Liver (tissue), 9 donors: ENCODE measurements around the gene MSI2. TPM values are rescaled to one million over a fixed set of nuclear protein-coding genes. Genes with fewer than 3 reads are reported as not detected.

Experiments used
- DNase-seq: peaks from one replicate; pipeline ENCODE4 v3.0.0-alpha.2; 2017; ENCODE audit warnings: low spot score
- H3K27ac ChIP-seq, 2 donors: one replicate each; pipeline ENCODE4 v1.7.0; 2013; ENCODE audit warnings: inconsistent platforms in 2 of 2, low read length in 2 of 2, control low read depth in 1 of 2, low read depth in 1 of 2, mild to moderate bottlenecking in 1 of 2
- H3K27me3 ChIP-seq, 4 donors: one replicate each; pipeline versions ENCODE4 v1.6.1 to v1.7.0; 2013; ENCODE audit warnings: low read length in 3 of 4, inconsistent platforms in 1 of 4, mild to moderate bottlenecking in 1 of 4, moderate library complexity in 1 of 4; ENCODE audit not compliant: control insufficient read depth in 4 of 4, insufficient read depth in 4 of 4
- H3K36me3 ChIP-seq, 4 donors: one replicate each; pipeline versions ENCODE4 v1.6.1 to v1.7.0; 2013; ENCODE audit warnings: low read length in 3 of 4, mild to moderate bottlenecking in 3 of 4, low read depth in 1 of 4, moderate library complexity in 1 of 4; ENCODE audit not compliant: control insufficient read depth in 4 of 4, insufficient read depth in 3 of 4
- H3K4me1 ChIP-seq, 4 donors: one replicate each; pipeline versions ENCODE4 v1.6.1 to v1.7.0; 2013; ENCODE audit warnings: low read length in 3 of 4, mild to moderate bottlenecking in 3 of 4, moderate library complexity in 1 of 4; ENCODE audit not compliant: control insufficient read depth in 4 of 4, insufficient read depth in 4 of 4
- H3K4me3 ChIP-seq, 3 donors: one replicate each; pipeline versions ENCODE4 v1.6.1 to v1.7.0; 2013; ENCODE audit warnings: low read length in 3 of 3, control low read depth in 1 of 3, low read depth in 1 of 3, mild to moderate bottlenecking in 1 of 3
- H3K9ac ChIP-seq, 2 donors: one replicate each; pipeline ENCODE4 v1.7.0; 2013; ENCODE audit warnings: low read length in 2 of 2, mild to moderate bottlenecking in 2 of 2, moderate library complexity in 2 of 2, control low read depth in 1 of 2, low read depth in 1 of 2
- H3K9me3 ChIP-seq, 4 donors: one replicate each; pipeline versions ENCODE4 v1.6.1 to v1.7.0; 2013; ENCODE audit warnings: low read length in 3 of 4; ENCODE audit not compliant: control insufficient read depth in 4 of 4
- ATF3 ChIP-seq: IDR thresholded peaks from 2 replicates; pipeline ENCODE4 v1.6.1; 2016; ENCODE audit warnings: antibody characterized with exemption
- CTCF ChIP-seq: fragments of 150-350 bp; IDR thresholded peaks from 2 replicates; pipeline ENCODE4 v1.5.1; 2017; ENCODE audit warnings: improper control_type of control experiment, low read depth, low read length; ENCODE audit not compliant: missing input control
- EGR1 ChIP-seq, 2 donors: IDR thresholded peaks; 2 replicates each; pipeline ENCODE4 v1.6.1; 2016 to 2018; ENCODE audit warnings: antibody characterized with exemption in 2 of 2, low read depth in 2 of 2
- FOXA1 ChIP-seq: IDR thresholded peaks from 2 replicates; pipeline ENCODE4 v1.6.1; 2016; ENCODE audit warnings: antibody characterized with exemption
- FOXA2 ChIP-seq: IDR thresholded peaks from 2 replicates; pipeline ENCODE4 v1.6.1; 2016; ENCODE audit warnings: antibody characterized with exemption
- GABPA ChIP-seq, 2 donors: IDR thresholded peaks in 1 of 2; conservative IDR thresholded peaks in 1 of 2; 2 replicates each; pipeline ENCODE4 v1.6.1; 2016; ENCODE audit warnings: antibody characterized with exemption in 2 of 2, mild to moderate bottlenecking in 1 of 2, moderate library complexity in 1 of 2
- HNF4A ChIP-seq, 2 donors: conservative IDR thresholded peaks; 2 replicates each; pipeline ENCODE4 v1.6.1; 2016; ENCODE audit warnings: antibody characterized with exemption in 2 of 2, mild to moderate bottlenecking in 2 of 2
- HNF4G ChIP-seq: IDR thresholded peaks from 2 replicates; pipeline ENCODE4 v1.6.1; 2016; ENCODE audit warnings: antibody characterized with exemption
- JUND ChIP-seq, 2 donors: IDR thresholded peaks; 2 replicates each; pipeline ENCODE4 v1.6.1; 2016; ENCODE audit warnings: antibody characterized with exemption in 2 of 2
- MAX ChIP-seq: IDR thresholded peaks from 2 replicates; pipeline ENCODE4 v1.6.1; 2016; ENCODE audit warnings: antibody characterized with exemption
- NR2F2 ChIP-seq: IDR thresholded peaks from 2 replicates; pipeline ENCODE4 v1.6.1; 2016; ENCODE audit warnings: antibody characterized with exemption
- RAD21 ChIP-seq, 2 donors: IDR thresholded peaks; 2 replicates each; pipeline ENCODE4 v1.6.1; 2016; ENCODE audit warnings: antibody characterized with exemption in 2 of 2, mild to moderate bottlenecking in 2 of 2
- REST ChIP-seq: IDR thresholded peaks from 2 replicates; pipeline ENCODE4 v1.6.1; 2016; ENCODE audit warnings: antibody characterized with exemption, mild to moderate bottlenecking
- RXRA ChIP-seq, 2 donors: IDR thresholded peaks; 2 replicates each; pipeline ENCODE4 v1.6.1; 2017 to 2018; ENCODE audit warnings: antibody characterized with exemption in 2 of 2, mild to moderate bottlenecking in 1 of 2
- SP1 ChIP-seq: IDR thresholded peaks from 2 replicates; pipeline ENCODE4 v1.6.1; 2018; ENCODE audit warnings: antibody characterized with exemption, mild to moderate bottlenecking
- TAF1 ChIP-seq: conservative IDR thresholded peaks from 2 replicates; pipeline ENCODE4 v1.6.1; 2016; ENCODE audit warnings: antibody characterized with exemption, mild to moderate bottlenecking
- YY1 ChIP-seq: IDR thresholded peaks from 2 replicates; pipeline ENCODE4 v1.6.1; 2016; ENCODE audit warnings: antibody characterized with exemption, mild to moderate bottlenecking
- ZBTB33 ChIP-seq: IDR thresholded peaks from 2 replicates; pipeline ENCODE4 v1.6.1; 2016; ENCODE audit warnings: antibody characterized with exemption
- WGBS: extraction: QIAGEN DNeasy Blood & Tissue Kit; methylation state at CpG from one replicate; pipeline ENCODE4 v1.1.7; 2013; 5-methylcytosine and 5-hydroxymethylcytosine counted together
- polyA plus RNA-seq, 2 donors: library from polyadenylated mRNA; stranded (reverse) in 1 of 2; unstranded in 1 of 2; fragments of 200-250 nt in 1 of 2; fragments of >200 nt in 1 of 2; fragmentation: Nextera tagmentation in 1 of 2; extraction: Ambion mirVana in 1 of 2; gene quantifications; one replicate each; pipeline versions ENCODE4 v1.2.1 to v1.2.3, GENCODE V29; 2013 to 2015
- total RNA-seq, 2 donors: library from RNA; depleted of rRNA; stranded (reverse); fragments of >200 nt; gene quantifications; one replicate each; pipeline ENCODE4 v1.2.3, GENCODE V29; 2014
- donor health status: healthy.
- donor health status: healthy.
- donor health status: healthy.
- donor health status: healthy.
- donor health status: healthy.

The MSI2 gene
- total and polyA plus RNA-seq, 4 donors: 5.7 to 15.6 (median 9.2) TPM

- H3K9ac ChIP-seq: no peak overlapping the region
- DNase-seq: no peak
- TF ChIP-seq TAF1 (no peak), SP1 (no peak), FOXA2 (no peak), ZBTB33 (no peak), CTCF (no peak), JUND (IDR thresholded peaks at IDR 0.05) (no peak), MAX (no peak), NR2F2 (no peak), RXRA (IDR thresholded peaks at IDR 0.05) (no peak), HNF4G (no peak), FOXA1 (no peak), GABPA (IDR thresholded peaks at IDR 0.05 in 1 of 2, conservative IDR thresholded peaks at IDR 0.05 in 1 of 2) (no peak), ATF3 (no peak), HNF4A (conservative IDR thresholded peaks at IDR 0.05) (no peak), EGR1 (IDR thresholded peaks at IDR 0.05; ENCODE audit: low read depth in 2 of 2) (no peak), RAD21 (IDR thresholded peaks at IDR 0.05) (no peak), YY1 (no peak), REST (no peak)
Observed at GRCh38 chr17:57559634-57560318, 303.5 kb downstream of the MSI2 start.

More at GRCh38 chr17:57559634-57560318, 303.5 kb downstream of the MSI2 start:
- H3K9me3 ChIP-seq: no peaks in the 10 kb centered on the region
- H3K4me1 ChIP-seq: no peaks in the 10 kb centered on the region
- 92% methylated on average over 14 of the region's 14 CpGs for WGBS
- no peaks in the 10 kb centered on the region for H3K36me3 ChIP-seq
- H3K4me3 ChIP-seq: no peak overlapping the region
- H3K27me3 ChIP-seq: no peaks in the 10 kb centered on the region
- no peak overlapping the region for H3K27ac ChIP-seq
